Measurements from ENCODE around the gene YY1. TPM values are rescaled to one million over a fixed set of nuclear protein-coding genes. Genes with fewer than 3 reads are reported as not detected.

YY1 gene
- total and polyA plus RNA-seq, 2 experiments from 2014 or later: 88.2 to 128 TPM

GRCh38 chr14:100299238-100299560 is 60.3 kb downstream of the YY1 start:
- Histone ChIP-seq H3K4me3 (no peak overlapping the region), H4K20me1 (replicated peaks; ENCODE audit: insufficient read depth) (peaks cover 67% of the 10 kb centered on the region), H3K27ac (ENCODE audit: low read depth) (no peak overlapping the region; the same call in 1 of the 2 replicates), H3K79me2 (replicated peaks; ENCODE audit: insufficient read depth) (peaks cover 51% of the 10 kb centered on the region), H3K4me2 (no peak overlapping the region), H3F3A (replicated peaks; ENCODE audit: low read depth) (0 out of 2 replicates have a peak, but pooled peaks cover 9% of the 10 kb centered on the region), H3K4me1 (ENCODE audit: insufficient read depth) (peaks cover 4% of the 10 kb centered on the region), H2AFZ (no peak overlapping the region), H3K36me3 (ENCODE audit: insufficient read depth) (no peaks in the 10 kb centered on the region), H3K27me3 (ENCODE audit: insufficient read depth) (no peaks in the 10 kb centered on the region), H3K9me2 (ENCODE audit: insufficient read depth) (no peaks in the 10 kb centered on the region)
- Mint-ChIP-seq H3K4me3 (no peak overlapping the region), H3K27me3 (ENCODE audit: insufficient read depth, low read depth, poor library complexity) (peaks cover 12% of the 10 kb centered on the region), H3K9me3 (no peaks in the 10 kb centered on the region), H3K36me3 (ENCODE audit: low read depth) (peaks cover 49% of the 10 kb centered on the region), H3K4me1 (peaks cover 16% of the 10 kb centered on the region), H3K27ac (no peak overlapping the region)
- DNase-seq (ENCODE audit: low spot score) (no peak), ATAC-seq (no peak)
- TF ChIP-seq JUNB (IDR thresholded peaks at IDR 0.05; ENCODE audit: unreplicated experiment) (no peak), ETS1 (IDR thresholded peaks at IDR 0.05) (no peak), REST (IDR thresholded peaks at IDR 0.05; ENCODE audit: unreplicated experiment) (no peak), ZNF462 (CRISPR knock-in tag; IDR thresholded peaks at IDR 0.05) (no peak), ZNF331 (CRISPR knock-in tag; IDR thresholded peaks at IDR 0.05; ENCODE audit: low read depth) (no peak), STAT1 (IDR thresholded peaks at IDR 0.05; ENCODE audit: unreplicated experiment) (no peak), NANOG (IDR thresholded peaks at IDR 0.05; ENCODE audit: borderline replicate concordance) (no peak), ZNF114 (CRISPR knock-in tag; IDR thresholded peaks at IDR 0.05) (no peak), EZH2phosphoT487 (IDR thresholded peaks at IDR 0.05; ENCODE audit: unreplicated experiment) (no peak), POLR2AphosphoS5 (IDR thresholded peaks at IDR 0.05; ENCODE audit: low read depth) (no peak), CREB1 (CRISPR knock-in tag; IDR thresholded peaks at IDR 0.05; ENCODE audit: low read depth) (no peak), EZH2 (IDR thresholded peaks at IDR 0.05; ENCODE audit: low read depth, unreplicated experiment) (no peak)
- TF ChIP-seq, protein P1, sequence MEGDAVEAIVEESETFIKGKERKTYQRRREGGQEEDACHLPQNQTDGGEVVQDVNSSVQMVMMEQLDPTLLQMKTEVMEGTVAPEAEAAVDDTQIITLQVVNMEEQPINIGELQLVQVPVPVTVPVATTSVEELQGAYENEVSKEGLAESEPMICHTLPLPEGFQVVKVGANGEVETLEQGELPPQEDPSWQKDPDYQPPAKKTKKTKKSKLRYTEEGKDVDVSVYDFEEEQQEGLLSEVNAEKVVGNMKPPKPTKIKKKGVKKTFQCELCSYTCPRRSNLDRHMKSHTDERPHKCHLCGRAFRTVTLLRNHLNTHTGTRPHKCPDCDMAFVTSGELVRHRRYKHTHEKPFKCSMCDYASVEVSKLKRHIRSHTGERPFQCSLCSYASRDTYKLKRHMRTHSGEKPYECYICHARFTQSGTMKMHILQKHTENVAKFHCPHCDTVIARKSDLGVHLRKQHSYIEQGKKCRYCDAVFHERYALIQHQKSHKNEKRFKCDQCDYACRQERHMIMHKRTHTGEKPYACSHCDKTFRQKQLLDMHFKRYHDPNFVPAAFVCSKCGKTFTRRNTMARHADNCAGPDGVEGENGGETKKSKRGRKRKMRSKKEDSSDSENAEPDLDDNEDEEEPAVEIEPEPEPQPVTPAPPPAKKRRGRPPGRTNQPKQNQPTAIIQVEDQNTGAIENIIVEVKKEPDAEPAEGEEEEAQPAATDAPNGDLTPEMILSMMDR (conservative IDR thresholded peaks at IDR 0.05; ENCODE audit: low read depth in 2 of 2): no peak
